HG02973 (cell line): ENCODE results near the gene ZNF787.
A peak's percentile ranks its signal among the peaks of the same experiment; 100 is the strongest.

Experiments used
- ATAC-seq: cut with Tn5 transposase; IDR thresholded peaks from one replicate; pipeline ENCODE4 v1.9.1; 2021; ENCODE audit warnings: moderate library complexity; ENCODE audit not compliant: unreplicated experiment

The ZNF787 gene

DNA sequence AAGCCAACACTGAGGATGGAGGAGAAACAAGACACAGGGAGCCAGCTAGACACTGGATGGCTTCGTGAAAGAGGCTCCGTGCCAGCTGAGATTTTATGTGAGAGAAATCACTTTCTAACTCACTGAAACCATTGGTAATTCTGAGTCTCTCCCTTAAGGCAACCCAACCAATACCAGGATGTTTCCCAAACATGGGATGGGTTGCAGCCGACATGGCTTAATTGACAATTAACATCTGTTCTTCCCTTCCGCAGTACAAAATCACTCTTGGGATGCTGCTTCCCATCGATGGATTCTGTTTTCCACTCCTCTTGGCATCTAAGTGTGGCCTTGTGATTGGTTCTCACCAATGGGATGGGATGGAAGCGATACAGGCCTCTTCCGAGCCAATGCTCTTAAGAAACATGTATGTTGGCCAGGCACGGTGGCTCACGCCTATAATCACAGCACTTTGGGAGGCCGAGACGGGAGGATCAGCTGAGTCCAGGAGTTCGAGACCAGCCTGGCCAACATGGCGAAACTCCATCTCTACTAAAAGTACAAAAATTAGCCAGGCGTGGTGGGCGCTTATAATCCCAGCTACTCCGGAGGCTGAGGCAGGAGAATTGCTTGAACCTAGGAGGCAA is 2.3 kb upstream of the ZNF787 start:
- ATAC-seq, result no peak

DNA sequence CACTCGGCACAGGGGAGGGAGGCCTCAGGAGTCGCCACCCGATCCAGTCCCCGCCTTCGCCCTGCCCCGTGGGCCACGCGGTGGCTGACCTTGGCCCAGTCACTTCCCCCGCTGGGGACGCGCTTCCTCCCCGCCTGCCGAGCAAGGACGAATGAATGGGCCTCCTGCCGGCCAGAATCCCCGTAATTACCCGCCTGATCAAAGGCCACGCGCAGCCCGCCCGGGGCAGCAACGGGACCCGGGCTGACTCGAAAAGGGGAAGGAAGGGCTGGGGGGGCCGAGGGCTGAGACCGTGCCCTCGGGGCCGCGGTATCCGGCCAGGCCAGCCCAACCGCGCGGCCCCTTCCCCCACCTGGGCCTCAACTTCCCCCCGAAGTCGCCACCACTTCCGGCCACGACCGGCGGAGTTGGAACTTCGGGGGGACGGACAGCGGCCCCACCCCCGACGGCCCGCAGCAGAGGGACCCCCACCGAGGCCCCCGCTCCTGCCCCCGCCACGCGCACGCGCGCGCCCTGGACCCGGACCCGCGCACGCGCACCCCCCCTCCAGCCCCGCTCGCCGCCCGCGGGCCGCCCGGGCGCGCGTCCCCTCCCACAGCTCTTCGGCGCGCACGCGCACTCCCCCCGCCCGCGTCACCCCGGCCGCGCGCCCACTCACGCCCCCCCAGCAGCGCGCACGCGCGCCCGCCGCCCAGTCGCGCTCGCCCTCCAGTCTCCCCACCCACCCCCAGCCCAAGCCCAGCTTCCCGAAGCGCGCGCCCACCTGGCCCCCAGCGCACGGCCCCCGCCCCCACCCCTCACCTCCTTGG is 520 bp downstream of the ZNF787 start:
- peak; percentile 33 for ATAC-seq

DNA sequence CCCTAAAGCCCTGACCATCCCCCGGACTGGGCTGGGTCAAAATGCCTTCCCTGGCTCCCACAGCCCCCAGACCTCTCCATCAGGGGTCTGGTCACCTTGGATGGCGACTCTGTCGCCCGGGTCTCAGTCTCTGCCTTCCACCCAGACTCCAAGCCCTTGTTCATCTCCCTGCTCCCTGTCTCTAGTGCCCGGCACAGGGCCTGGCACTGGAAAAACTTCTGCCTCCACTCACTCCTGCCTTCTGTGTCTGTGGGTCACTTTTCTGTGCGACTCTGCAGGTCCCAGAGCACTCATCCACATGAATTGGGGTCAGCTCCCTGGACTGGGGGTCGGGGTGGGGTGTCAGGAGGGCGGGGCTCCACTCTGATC is 1.1 kb downstream of the ZNF787 start:
- ATAC-seq, result no peak

DNA sequence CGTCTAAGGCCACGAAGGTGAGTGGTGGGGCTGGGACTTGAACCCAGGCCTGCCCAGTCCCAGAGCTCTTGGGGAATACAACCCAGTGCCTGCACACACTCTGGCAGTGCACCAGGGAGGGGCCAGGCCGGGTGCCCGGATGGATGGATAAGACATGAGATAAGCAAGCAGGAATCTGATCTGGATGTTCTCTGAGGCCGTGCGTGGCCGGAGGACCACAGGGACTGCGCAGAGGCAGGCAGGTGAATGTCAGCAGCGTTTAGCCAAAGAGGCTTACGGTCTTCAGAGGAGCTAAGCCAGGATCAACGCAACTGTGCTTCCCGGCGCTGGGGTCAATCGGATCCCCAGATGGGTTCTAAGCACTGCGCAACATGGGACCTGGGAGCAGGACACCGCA is 1.5 kb downstream of the ZNF787 start:
- ATAC-seq, result no peak

DNA sequence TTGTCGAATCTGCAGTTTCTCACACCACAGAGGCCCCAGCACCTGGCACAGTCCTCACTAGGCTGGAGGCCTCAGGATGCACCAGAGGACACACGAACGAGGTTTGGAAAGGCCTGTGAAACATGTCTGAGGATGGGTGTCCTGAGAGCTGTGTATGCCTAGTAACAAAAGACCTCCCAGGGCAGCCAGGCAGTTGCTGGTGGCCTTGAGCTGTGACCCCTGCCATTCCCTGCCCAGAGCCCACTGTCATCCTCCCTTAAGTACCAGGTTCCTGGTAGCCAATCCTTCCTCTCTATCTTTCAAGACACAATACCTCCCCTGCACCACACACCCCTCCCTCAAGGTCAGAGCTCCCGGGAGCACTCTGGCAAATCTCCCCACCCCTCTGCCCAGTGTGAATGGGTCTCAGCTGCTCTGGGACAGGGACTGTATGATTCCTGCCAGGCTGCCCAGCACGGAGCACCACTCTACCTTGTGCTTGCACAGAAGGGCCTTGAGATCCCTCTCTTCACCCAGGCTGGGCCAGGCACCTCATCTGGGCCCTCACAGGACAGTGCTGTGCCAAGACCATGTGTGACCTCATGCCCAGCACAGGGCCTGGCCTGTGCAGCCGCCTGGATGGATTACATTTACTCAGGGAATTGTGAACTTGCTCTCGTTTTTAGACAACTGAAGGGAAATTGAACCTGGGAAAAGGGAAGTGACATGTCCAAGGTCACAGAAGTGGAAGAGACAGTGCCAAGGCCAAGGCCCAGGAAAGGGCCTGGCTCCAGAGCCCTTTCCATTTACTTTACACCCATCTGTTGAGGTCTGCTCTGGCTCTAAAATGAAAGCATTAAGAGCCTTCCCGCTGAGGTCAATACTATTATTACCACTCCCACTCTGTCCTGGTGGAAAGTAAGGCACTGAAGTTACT is 2.2 kb downstream of the ZNF787 start:
- ATAC-seq, result no peak

DNA sequence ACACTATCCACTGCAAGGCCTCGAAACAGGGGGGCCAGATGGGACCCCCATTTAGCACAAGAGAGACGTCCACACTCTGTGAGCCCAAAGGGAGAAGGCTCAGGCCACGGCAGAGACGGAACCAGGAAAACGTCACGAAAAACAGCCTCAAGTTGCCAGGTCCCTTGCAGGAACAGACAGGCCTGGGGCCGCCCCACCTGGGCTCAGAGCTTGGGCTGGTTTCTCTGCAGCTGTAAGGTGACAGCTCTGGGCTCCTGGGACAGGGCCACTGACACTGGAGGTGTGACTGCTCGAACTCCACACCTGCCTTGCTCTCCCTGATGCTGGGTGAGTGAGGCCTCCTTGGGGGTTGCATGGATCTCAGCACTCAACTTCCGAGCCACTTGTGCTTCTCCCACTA is 3.2 kb downstream of the ZNF787 start:
- no peak for ATAC-seq

DNA sequence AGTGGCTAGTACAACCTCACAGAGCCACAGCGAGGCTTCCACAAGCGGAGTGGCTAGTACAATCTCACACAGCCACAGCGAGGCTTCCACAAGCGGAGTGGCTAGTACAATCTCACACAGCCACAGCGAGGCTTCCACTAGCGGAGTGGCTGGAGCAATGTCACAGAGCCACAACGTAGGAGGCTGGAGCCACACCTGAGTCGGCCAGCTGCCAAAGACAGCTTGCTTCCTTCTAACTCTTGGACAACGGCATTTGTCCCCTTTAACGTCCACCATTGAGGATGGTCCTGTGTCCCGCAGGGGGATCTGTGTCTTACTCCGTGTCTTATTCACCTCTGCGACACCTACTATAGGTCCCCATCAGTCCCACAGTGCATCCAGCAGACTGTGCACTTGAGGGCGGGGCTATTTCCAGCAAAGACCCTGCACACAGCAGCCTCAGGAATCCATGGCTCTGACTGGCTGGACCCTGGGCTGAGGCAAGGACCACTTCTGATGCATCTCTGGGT is 3.7 kb downstream of the ZNF787 start:
- no peak for ATAC-seq

DNA sequence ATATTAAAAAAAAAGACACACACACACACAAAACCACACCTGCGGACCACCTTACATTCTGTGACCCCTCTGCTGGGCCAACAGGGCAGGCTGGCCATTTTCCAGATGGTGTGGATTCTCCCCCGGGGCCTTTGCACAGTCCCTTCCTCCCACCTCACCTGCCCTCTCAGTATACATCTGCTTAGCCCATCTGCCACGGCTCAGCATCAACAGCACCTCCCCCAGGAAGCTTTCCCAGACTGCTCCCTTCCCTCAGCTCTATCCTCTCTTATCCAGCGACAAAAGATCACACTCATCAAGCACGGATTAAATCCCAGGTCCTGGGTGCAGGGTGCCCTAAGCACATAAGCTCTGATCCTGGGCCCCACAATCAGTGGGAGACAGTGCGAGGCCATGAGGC is 4.5 kb downstream of the ZNF787 start:
- no peak for ATAC-seq

DNA sequence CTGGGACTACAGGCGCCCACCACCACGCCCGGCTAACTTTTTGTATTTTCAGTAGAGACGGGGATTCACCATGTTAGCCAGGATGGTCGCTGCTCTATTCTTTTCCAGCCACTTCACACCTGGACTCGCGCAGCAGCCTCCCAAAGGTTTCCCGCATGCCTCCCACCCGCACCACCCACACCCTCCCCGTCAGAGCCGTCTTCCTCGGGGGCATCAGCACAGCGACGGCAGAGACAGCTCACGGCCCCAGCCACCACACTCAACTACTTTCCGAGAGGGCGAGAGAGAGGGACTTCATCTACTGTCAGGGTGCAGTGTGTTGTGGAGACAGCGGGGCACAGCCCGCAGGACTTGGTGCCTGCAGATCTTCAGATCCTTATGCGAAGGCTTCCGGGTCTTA is 5.6 kb downstream of the ZNF787 start:
- ATAC-seq, result no peak

DNA sequence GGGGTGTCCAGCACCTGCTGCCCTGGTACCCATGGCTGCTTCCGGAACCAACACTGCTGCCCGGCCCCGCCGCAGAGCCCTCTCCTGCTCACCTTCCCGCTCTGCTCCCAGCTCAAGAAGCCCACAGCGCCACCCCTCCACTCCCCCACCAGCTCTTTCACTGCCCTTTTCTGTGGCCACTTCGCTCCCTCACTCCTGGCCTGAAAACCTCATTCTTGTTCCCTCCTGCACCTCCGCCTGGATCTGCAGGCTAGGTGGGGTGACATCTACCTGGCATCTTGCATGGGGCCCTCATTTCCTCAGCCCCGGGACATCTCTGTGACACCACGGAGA is 6.4 kb downstream of the ZNF787 start:
- no peak for ATAC-seq

DNA sequence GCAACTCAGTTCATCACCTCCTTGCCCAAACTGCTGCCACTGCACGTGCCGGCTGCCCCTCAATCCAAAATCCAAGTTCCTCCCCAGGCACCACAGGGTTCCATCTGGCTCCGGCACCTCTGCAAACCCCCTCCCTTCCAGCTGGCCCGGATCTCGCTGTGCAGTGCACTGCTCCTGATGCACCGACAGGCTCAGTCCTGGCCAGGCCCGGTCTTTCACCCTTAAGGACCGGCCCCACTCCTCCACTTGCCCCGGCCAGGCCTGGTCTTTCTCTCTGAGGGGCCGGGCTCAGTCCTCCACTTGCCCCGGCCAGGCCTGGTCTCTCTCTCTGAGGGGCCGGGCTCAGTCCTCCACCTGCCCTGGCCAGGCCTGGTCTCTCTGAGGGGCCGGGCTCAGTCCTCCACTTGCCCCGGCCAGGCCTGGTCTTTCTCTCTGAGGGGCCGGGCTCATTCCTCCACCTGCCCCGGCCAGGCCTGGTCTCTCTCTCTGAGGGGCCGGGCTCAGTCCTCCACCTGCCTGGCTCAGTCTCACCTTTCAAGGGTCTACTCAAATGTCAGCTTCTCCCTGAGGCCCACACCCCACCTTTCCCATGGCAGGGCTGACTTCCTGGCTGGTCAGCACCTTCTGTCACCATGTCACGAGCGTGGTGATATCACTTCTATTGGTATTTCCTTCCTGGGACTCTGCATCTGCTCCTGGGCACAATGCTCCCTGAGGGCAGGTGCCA is 6.9 kb downstream of the ZNF787 start:
- ATAC-seq, result no peak

DNA sequence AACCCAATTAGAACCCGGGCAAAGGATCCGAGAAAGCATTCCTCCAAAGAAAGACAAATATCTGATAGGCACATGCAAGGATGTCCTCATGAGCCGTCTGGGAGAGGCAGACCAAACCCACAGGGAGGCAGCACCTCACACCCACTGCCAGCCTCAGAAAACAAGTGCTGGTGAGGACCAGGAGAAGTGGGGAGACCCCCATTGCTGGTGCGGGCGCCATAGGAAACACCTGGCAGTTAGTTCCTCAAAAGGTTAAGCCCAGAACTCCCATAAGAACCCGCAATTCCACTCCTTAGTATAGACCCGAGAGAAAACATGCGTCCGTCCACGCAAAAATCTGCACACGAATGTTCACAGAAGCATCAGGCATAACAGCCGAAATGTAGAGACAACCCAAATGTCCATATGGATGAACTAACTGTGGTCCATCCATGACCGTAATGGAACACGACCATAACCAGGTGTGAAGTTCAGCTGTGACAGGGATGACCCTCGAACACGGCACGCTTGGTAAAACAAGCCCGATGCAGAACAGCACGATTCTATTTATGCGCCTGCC is 7.9 kb downstream of the ZNF787 start:
- ATAC-seq, result no peak

DNA sequence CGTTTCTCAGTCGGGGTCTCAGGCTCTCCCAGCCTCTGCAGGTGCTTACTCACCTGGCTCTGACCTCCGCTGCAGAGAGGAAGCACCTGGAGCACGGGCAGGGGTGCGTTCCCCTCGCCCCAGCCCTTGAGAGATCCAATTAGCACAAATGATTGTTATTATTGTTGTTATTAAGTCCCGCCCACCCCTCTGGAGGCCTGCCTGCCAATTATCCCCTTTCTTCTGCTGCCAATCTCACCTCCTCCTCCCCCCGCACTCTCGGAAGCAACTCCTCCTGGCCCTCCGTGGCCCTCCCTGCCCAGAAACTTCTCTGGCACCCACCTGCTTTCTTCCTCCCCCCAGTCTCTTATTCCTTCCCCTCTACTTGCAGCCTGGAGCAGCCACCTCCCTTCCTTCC is 8.8 kb downstream of the ZNF787 start:
- ATAC-seq, result no peak

DNA sequence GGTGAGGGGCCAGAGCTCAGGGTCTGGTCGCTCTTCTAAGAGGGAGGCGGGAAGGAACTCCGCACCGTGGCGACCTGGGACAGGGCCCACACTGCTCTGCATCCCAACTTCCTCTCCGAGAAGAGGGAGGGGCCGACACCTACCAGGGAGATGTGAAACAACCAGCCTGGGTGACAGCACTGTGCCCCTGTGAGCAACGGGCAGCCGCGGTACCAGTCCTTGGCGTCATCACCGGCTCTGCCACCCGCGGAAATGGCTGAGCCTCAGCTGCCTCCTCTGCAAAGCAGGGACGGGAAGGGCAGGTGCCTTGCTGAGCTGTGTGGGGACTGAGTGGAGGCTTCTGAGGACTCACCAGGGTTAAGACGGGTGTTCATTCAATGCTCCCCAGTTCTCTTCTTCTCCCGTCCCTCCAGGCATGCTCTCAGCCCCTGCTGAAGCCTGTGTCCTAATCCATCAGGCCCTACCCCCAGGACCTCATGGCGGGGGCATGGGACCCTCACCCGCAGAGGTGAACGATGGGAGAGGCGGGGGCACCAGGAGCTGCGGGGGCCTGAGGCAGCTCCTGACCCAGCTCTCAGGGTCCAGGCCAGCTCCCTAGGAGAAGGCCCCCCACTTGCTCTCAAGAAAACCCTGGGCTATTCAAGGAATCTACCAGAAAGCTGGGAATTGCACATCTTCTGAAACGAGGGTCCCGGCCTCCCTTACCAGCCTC is 9.3 kb downstream of the ZNF787 start:
- peak; percentile 73 for ATAC-seq

DNA sequence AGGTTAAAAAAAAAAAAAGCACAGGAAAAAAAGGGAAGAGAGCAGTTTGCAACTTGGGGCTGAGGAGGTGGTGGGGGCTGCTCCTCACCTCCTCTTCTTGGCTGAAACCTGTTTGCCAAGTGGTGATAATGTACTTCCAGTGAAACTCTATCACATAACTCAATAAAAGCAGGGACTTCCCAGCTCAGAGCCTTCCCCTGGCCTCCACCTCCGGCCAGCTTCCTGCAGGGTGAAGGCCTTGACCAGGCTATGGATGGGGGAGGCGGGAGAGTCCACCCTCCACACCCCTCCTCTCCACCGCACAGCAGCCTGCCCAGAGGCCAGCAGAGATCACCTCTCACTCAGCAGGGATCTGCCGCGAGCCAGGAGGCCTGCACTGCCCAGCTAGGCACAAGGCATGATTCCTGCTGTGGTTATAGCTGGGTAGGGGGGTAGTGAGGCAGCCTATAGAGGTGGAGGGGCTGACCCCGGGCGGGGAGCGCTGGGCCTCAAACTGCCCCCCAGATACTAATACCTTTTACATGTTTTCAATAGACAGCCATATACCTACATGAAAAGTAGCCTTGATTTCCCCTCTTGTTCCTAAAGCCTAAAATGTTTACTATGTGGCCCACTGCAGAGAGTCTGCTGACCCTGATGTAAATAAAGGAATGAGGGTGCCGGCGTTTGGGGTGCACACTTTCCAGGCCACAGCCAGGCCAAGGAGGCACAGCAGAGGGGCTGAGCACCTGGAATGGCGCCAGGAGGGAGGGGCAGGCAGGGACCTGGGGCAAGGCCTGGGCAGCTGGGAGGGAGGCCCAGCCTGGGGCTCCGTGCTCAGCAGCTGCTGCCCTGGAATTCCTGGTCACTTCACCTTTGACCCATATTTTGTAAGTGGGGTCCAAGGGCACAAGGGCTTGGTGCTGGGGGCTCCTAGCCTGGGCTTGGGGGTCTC is 10.3 kb downstream of the ZNF787 start:
- no peak for ATAC-seq

DNA sequence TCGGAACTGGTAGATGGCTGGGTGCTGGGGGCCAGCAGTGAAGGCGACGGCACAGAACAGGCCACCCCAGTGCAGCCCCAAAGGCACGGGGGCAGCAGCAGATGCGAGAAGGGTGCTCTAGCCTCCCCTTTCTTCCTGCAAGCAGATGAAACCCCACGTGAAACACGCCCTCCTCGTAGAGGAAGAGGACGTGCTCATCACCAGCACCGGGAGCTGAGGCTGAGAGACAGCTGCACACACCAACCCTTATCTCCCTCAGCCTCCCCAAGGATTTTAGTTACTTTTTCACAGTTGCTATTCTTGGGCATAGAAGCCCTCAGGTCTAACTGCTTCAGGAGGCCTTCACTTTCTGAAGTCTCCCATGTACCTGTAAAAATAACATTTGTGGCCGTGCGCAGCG is 11.9 kb downstream of the ZNF787 start:
- ATAC-seq, result no peak

DNA sequence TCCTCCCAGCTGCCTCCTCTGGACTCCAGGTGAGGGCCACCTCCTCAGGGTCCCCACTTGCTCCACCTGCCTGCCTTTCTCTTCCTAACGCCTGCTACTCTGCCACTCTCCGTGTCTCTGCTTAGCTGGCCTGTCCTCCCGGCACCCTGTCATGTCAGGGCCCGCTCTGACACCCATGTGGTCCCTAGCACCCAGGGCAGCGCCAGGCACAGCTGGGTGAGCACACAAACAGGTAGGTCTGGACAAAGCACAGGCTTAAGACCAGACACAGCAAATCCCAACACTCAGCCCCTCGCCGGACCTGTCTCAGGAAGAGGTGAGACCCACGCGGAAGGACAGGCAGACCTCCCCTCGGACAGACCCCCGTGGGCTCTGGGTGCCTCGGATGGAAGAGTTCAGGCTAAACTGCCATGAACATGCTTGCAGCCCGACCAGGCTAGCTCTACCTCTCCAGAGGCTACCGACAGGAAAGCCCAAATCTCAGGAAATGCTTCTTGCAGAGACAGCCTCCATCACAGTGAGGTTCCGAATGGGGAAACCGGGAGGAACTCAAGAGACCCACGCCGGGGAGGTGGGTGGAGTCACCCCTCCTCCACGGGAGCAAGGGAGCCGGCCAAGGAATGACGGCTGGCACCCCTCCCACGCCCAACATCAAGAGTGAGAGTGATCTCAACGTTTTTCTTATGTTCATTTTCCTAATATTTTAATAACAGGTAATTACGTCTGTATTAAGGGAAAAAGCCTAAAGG is 12.5 kb downstream of the ZNF787 start:
- no peak for ATAC-seq

DNA sequence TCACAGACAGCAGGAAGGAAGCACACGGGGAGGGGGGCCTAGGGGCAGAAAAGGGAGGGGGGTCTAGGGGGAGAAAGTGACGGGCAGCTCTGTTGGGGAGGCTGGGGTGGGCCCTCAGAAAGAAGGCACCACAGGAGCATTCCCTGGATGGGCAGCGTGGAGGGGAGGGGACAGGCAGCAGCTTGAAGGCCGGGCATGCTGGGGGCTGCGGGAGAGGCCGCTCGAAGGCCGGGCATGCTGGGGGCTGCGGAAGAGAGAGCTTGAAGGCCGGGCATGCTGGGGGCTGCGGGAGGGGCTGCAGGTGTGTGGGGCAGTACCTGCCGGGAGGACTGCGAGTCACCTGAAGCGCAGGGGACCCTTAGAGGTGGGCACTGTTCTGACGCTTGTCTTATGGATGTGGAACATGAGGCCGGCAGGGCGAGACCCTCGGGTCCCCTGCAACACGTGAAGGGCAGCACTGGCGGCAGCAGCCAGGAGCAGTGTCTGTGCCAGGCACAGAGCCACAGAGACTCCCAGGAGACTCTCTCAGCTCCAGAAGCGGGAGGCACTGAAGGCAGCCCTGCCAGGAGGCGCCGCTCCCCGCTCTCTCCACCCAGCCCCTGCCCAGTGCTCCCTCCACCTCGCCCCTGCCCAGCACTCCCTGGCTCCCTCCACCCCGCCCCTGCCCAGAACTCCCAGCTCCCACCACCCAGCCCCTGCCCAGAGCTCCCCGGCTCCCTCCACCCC is 13.3 kb downstream of the ZNF787 start:
- ATAC-seq, result no peak
